ENCODE data around the gene ALOX12B.
"Not testable (repeated sequence)": the region's sequence is repeated elsewhere in the genome, so short reads cannot be mapped to it uniquely, and the experiment has no call there.

The ALOX12B gene

GRCh38 chr17:8046929-8047768, 40.4 kb downstream of the ALOX12B start:
- H3K4me3 ChIP-seq (ENCODE audit: low read depth, low read length): no peak overlapping the region

- H3K4me3 ChIP-seq (ENCODE audit: low read depth, low read length): no peak overlapping the region
These were observed 41.1 kb downstream of the ALOX12B start for GRCh38 chr17:8046306-8046928.

GRCh38 chr17:8044819-8045810, 42.4 kb downstream of the ALOX12B start:
- no peak overlapping the region for H3K4me3 ChIP-seq (ENCODE audit: low read depth, low read length)

GRCh38 chr17:8041979-8042378, 45.5 kb downstream of the ALOX12B start:
- H3K4me3 ChIP-seq (ENCODE audit: low read depth, low read length): no peak overlapping the region

GRCh38 chr17:8041249-8041928, 46.1 kb downstream of the ALOX12B start:
- H3K4me3 ChIP-seq (ENCODE audit: low read depth, low read length): no peak overlapping the region

- H3K4me3 ChIP-seq (ENCODE audit: low read depth, low read length): no peak overlapping the region
These were observed 47.8 kb downstream of the ALOX12B start for GRCh38 chr17:8039611-8040168.

GRCh38 chr17:8038954-8039610, 48.4 kb downstream of the ALOX12B start, which contains the start of gene ALOX15B:
ALOX15B (plus strand) TSS chr17:8039059; CDS start chr17:8039156, 97 bp downstream.
- no peak within 1 kb of the TSS for H3K4me3 ChIP-seq (ENCODE audit: low read depth, low read length)

- no peak overlapping the region for H3K4me3 ChIP-seq (ENCODE audit: low read depth, low read length)
These were observed 55.1 kb downstream of the ALOX12B start for GRCh38 chr17:8032442-8032841.

GRCh38 chr17:8031950-8032349, 55.6 kb downstream of the ALOX12B start:
- H3K4me3 ChIP-seq (ENCODE audit: low read depth, low read length): no peak overlapping the region

GRCh38 chr17:8031261-8031661, 56.3 kb downstream of the ALOX12B start:
- H3K4me3 ChIP-seq (ENCODE audit: low read depth, low read length): no peak overlapping the region

GRCh38 chr17:8029121-8029520, 58.4 kb downstream of the ALOX12B start:
- H3K4me3 ChIP-seq (ENCODE audit: low read depth, low read length): no peak overlapping the region

- no peak overlapping the region for H3K4me3 ChIP-seq (ENCODE audit: low read depth, low read length)
These were observed 62.2 kb downstream of the ALOX12B start for GRCh38 chr17:8025176-8025911.

GRCh38 chr17:8024161-8024560, 63.4 kb downstream of the ALOX12B start:
- not testable (repeated sequence) for H3K4me3 ChIP-seq (ENCODE audit: low read depth, low read length)

All from iPS-11a (cell line).